Endothelial cell (in vitro differentiated cells): ENCODE data around the gene RPS21. TPM values are rescaled to one million over a fixed set of nuclear protein-coding genes. Genes with fewer than 3 reads are reported as not detected.

Experiments used
- DNase-seq: peaks from one replicate; pipeline ENCODE4 v3.0.0; 2021; ENCODE audit warnings: low spot score
- H3K27ac Mint-ChIP-seq: one replicate; pipeline ENCODE4 v1.8.0; 2021; ENCODE audit warnings: mixed read lengths, inconsistent platforms; ENCODE audit not compliant: unreplicated experiment
- H3K27me3 Mint-ChIP-seq: one replicate; pipeline ENCODE4 v1.8.0; 2021; ENCODE audit warnings: mild to moderate bottlenecking, moderate library complexity, mixed read lengths, inconsistent platforms; ENCODE audit not compliant: unreplicated experiment
- H3K36me3 Mint-ChIP-seq: one replicate; pipeline ENCODE4 v1.8.0; 2021; ENCODE audit warnings: mild to moderate bottlenecking, low read depth, mixed read lengths, inconsistent platforms; ENCODE audit not compliant: unreplicated experiment
- H3K4me1 Mint-ChIP-seq: one replicate; pipeline ENCODE4 v1.8.0; 2021; ENCODE audit warnings: mild to moderate bottlenecking, mixed read lengths, inconsistent platforms; ENCODE audit not compliant: unreplicated experiment
- H3K4me3 Mint-ChIP-seq: one replicate; pipeline ENCODE4 v1.8.0; 2021; ENCODE audit warnings: mild to moderate bottlenecking, mixed read lengths, inconsistent platforms; ENCODE audit not compliant: unreplicated experiment
- H3K9me3 Mint-ChIP-seq: one replicate; pipeline ENCODE4 v1.8.0; 2021; ENCODE audit warnings: mixed read lengths, inconsistent platforms; ENCODE audit not compliant: unreplicated experiment
- total RNA-seq: library from RNA; stranded (reverse); fragmentation: NEBNext Ultra II Directional; extraction: Animal tissue kit (Norgen Biotek cat#: 25700); gene quantifications from one replicate; pipeline ENCODE4 v1.2.1, GENCODE V29; 2021; ENCODE audit not compliant: unreplicated experiment
- TF ChIP-seq, protein P1 (sequence below): fragments of 200-600 bp; sonication (generic); IDR thresholded peaks from one replicate; pipeline ENCODE4 v1.5.0; 2021; ENCODE audit warnings: antibody characterized with exemption; ENCODE audit not compliant: unreplicated experiment

The RPS21 gene
- total RNA-seq, 1 donor from 2014 or later = 1,710 TPM

DNA sequence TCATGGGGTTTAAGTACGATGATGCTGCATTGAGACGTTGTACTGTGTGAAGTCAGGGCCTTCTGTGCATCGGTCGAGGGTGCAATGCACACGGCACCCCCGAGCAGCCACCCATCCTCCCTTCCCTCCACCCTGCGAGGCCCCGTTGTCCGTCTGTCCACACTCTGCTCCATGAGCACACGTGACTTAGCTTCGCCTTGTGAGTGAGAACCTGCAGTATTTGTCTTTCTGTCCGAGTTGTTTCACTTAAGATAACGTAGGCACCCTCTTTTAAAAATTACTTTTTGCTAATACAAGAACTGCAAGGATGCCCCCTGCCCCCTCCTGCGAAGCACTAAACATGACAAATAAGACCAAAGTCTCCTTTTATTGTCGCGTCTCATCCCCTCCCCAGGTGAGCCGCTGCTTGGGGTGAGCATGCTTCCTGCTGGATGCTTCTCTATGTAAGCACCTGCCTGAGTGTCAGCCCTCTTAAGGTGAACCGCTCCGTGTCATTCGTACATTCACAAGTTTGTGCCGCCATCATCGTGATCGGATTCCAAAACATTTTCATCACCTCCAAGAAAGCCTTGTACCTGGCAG is 44.1 kb downstream of the RPS21 start:
- Mint-ChIP-seq H3K27ac (no peak overlapping the region), H3K36me3 (no peaks in the 10 kb centered on the region), H3K4me1 (peaks cover 2% of the 10 kb centered on the region), H3K4me3 (no peak overlapping the region), H3K27me3 (peaks cover 11% of the 10 kb centered on the region), H3K9me3 (no peaks in the 10 kb centered on the region)
- DNase-seq = no peak
- TF ChIP-seq, protein P1, sequence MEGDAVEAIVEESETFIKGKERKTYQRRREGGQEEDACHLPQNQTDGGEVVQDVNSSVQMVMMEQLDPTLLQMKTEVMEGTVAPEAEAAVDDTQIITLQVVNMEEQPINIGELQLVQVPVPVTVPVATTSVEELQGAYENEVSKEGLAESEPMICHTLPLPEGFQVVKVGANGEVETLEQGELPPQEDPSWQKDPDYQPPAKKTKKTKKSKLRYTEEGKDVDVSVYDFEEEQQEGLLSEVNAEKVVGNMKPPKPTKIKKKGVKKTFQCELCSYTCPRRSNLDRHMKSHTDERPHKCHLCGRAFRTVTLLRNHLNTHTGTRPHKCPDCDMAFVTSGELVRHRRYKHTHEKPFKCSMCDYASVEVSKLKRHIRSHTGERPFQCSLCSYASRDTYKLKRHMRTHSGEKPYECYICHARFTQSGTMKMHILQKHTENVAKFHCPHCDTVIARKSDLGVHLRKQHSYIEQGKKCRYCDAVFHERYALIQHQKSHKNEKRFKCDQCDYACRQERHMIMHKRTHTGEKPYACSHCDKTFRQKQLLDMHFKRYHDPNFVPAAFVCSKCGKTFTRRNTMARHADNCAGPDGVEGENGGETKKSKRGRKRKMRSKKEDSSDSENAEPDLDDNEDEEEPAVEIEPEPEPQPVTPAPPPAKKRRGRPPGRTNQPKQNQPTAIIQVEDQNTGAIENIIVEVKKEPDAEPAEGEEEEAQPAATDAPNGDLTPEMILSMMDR = no peak

DNA sequence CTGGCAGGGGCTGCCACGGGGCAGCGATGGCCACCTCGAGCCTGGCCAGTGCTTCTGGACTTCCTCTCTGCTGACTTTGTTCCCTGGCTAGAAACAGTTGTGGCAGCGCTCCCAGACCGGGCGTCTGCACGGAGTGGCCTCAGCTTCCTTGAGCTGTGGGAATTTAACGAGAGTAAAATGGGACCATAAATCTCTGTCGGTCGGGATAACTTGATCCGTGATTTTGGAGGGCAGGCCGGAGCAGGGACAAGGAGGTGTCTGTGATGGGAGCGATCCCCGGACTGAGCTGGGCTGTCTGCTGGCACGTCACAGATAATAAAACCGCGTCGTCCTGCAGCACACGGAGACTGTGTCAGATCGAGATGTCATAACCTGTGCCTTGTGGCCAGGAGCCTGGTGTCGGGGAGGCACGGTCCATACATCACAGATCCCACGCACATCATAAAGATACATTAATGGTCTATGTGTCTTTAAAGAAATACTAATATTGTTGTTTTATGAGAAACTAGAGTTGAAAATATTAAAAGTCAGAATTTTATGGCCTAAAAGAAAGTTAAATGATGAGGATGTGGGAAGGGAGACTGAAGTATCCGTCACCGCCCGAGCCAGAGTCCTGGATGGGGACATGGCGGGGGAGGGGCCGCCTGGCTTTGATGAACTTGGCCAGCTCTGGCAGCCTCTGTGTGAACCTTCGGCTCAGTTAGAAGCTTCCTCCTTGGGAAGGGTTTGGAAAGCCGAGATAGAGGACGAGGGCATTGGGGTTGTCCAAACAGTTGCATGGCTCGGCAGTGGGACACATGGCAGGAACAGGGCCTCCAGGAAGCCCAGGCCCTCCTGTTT is 47.0 kb downstream of the RPS21 start:
- Mint-ChIP-seq H3K4me3 (no peak overlapping the region), H3K9me3 (no peaks in the 10 kb centered on the region), H3K27ac (no peak overlapping the region), H3K36me3 (no peaks in the 10 kb centered on the region), H3K27me3 (peaks cover 3% of the 10 kb centered on the region), H3K4me1 (no peaks in the 10 kb centered on the region)
- TF ChIP-seq, protein P1 = no peak
- DNase-seq = no peak

DNA sequence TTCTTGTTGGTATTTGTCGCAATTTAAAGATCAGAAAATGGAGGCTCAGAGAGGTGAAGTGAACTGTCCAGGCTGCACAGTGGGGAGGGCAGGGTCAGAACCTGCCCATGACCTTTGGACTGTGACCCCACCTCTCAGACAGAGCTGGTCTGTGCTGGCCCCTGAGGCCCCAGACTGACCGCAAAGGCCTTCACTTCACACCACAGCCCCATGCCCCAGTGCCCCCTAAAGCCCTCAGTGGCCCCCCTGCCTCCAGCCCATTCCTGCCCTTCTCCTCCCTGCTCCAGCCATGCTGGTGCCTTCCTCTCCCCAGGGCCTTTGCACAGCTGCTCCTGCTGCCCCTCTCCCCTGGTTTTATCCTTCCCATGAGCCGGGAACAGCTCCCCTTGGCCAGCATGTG is 49.8 kb downstream of the RPS21 start:
- no peaks in the 10 kb centered on the region for H3K9me3 Mint-ChIP-seq
- no peak for DNase-seq
- H3K4me1 Mint-ChIP-seq = no peaks in the 10 kb centered on the region
- H3K36me3 Mint-ChIP-seq = no peaks in the 10 kb centered on the region
- H3K27ac Mint-ChIP-seq = peak overlapping the region; percentile 18
- TF ChIP-seq, protein P1 = no peak
- peaks cover 2% of the 10 kb centered on the region for H3K27me3 Mint-ChIP-seq
- no peak overlapping the region for H3K4me3 Mint-ChIP-seq

DNA sequence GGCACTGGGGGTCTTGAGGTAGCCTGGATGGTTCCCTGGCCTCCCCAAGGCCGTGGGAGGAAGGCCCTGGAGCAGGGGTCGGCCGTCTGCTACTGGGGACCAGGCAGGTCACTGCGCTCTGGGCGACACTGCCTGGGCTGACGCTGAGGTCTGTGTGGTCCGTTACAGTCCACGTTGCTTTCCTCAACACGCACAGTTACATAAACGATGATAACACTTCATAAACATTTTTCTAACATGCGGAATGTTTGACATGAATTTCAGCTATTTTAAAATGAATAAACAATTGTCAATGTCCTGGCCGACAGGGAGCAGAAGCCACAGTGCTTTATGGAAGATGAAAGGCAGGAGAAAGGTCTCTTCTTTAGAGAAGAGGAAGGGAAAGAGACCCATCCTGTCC is 50.6 kb downstream of the RPS21 start:
- Mint-ChIP-seq H3K4me1 (no peaks in the 10 kb centered on the region), H3K36me3 (no peaks in the 10 kb centered on the region), H3K9me3 (no peaks in the 10 kb centered on the region), H3K27ac (no peak overlapping the region), H3K27me3 (peaks cover 2% of the 10 kb centered on the region), H3K4me3 (no peak overlapping the region)
- DNase-seq = no peak
- TF ChIP-seq, protein P1 = no peak

DNA sequence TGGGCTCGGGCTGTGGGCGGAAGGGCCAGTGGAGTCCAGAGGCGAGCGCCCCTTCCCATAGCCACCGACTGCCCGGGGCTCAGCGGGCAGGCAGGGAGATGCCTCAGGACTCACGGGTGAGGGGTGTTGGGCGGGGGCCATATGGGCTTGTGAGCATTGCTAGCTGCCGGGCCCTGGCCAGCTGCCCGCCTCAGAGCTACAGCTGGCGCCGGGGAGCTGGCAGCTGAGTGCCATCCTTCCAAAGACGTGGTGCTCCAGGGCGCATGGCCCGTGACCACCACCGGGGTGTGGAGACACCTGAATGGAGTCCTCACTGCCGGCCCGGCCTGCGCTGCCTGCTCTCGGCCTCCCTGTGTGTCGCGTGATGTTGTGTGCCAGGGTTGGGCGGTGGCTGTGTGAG is 51.0 kb downstream of the RPS21 start:
- Mint-ChIP-seq H3K9me3 (no peaks in the 10 kb centered on the region), H3K4me1 (no peaks in the 10 kb centered on the region), H3K4me3 (no peak overlapping the region), H3K27me3 (peaks cover 2% of the 10 kb centered on the region), H3K36me3 (no peaks in the 10 kb centered on the region), H3K27ac (no peak overlapping the region)
- TF ChIP-seq, protein P1 = peak; percentile 22
- DNase-seq = no peak
